ENCODE results near the gene GAREM2.

The GAREM2 gene

GRCh38 chr2:26187537-26188104 lies 14.7 kb downstream of the GAREM2 start:
- DNase-seq (ENCODE audit: low read depth in 2 of 2) = no peak

GRCh38 chr2:26189123-26189522 lies 16.2 kb downstream of the GAREM2 start:
- DNase-seq (ENCODE audit: low read depth in 2 of 2) = no peak

- DNase-seq (ENCODE audit: low read depth in 2 of 2) = no peak
These were observed 16.9 kb downstream of the GAREM2 start for GRCh38 chr2:26189751-26190150.

GRCh38 chr2:26190369-26190768 lies 17.5 kb downstream of the GAREM2 start:
- DNase-seq (ENCODE audit: low read depth in 2 of 2) = no peak

- no peak for DNase-seq (ENCODE audit: low read depth in 2 of 2)
These were observed 18.6 kb downstream of the GAREM2 start for GRCh38 chr2:26191316-26192159.

GRCh38 chr2:26193578-26194231 lies 20.8 kb downstream of the GAREM2 start:
- DNase-seq (ENCODE audit: low read depth in 2 of 2) = no peak

GRCh38 chr2:26195040-26195984 lies 22.4 kb downstream of the GAREM2 start:
- DNase-seq (ENCODE audit: low read depth in 2 of 2) = no peak

GRCh38 chr2:26196683-26197418 lies 24.0 kb downstream of the GAREM2 start:
- no peak for DNase-seq (ENCODE audit: low read depth in 2 of 2)

GRCh38 chr2:26197516-26197915 lies 24.6 kb downstream of the GAREM2 start:
- no peak for DNase-seq (ENCODE audit: low read depth in 2 of 2)

- no peak for DNase-seq (ENCODE audit: low read depth in 2 of 2)
These were observed 30.1 kb downstream of the GAREM2 start for GRCh38 chr2:26202981-26203490.

- DNase-seq (ENCODE audit: low read depth in 2 of 2) = no peak
These were observed 31.0 kb downstream of the GAREM2 start for GRCh38 chr2:26203906-26204305.

GRCh38 chr2:26212011-26212410 lies 39.1 kb downstream of the GAREM2 start:
- no peak for DNase-seq (ENCODE audit: low read depth in 2 of 2)

GRCh38 chr2:26214759-26215158 lies 41.9 kb downstream of the GAREM2 start:
- no peak for DNase-seq (ENCODE audit: low read depth in 2 of 2)

- DNase-seq (ENCODE audit: low read depth in 2 of 2) = no peak
These were observed 42.9 kb downstream of the GAREM2 start for GRCh38 chr2:26215833-26216232.

- no peak for DNase-seq (ENCODE audit: low read depth in 2 of 2)
These were observed 43.7 kb downstream of the GAREM2 start for GRCh38 chr2:26216587-26216986.

GRCh38 chr2:26217720-26218119 lies 44.8 kb downstream of the GAREM2 start:
- DNase-seq (ENCODE audit: low read depth in 2 of 2) = no peak

- no peak for DNase-seq (ENCODE audit: low read depth in 2 of 2)
These were observed 50.1 kb downstream of the GAREM2 start for GRCh38 chr2:26223018-26223417.

GRCh38 chr2:26224095-26224494 lies 51.2 kb downstream of the GAREM2 start:
- DNase-seq (ENCODE audit: low read depth in 2 of 2) = no peak

GRCh38 chr2:26229595-26229994 lies 56.7 kb downstream of the GAREM2 start:
- DNase-seq (ENCODE audit: low read depth in 2 of 2) = no peak

- no peak for DNase-seq (ENCODE audit: low read depth in 2 of 2)
These were observed 57.9 kb downstream of the GAREM2 start for GRCh38 chr2:26230806-26231205.

- DNase-seq (ENCODE audit: low read depth in 2 of 2) = no peak
These were observed 62.2 kb downstream of the GAREM2 start for GRCh38 chr2:26235089-26235488.
